Suprapubic skin (tissue), 4 donors: ENCODE data around the gene CENPO. TPM values are rescaled to one million over a fixed set of nuclear protein-coding genes. Genes with fewer than 3 reads are reported as not detected.

Source experiments
- DNase-seq, 2 donors: peaks; one replicate each; pipeline ENCODE4 v3.0.0-alpha.2; 2019; ENCODE audit warnings: low spot score in 2 of 2
- H3K27ac ChIP-seq: fragments of 200-600 bp; sonication (generic); one replicate; pipeline ENCODE4 v1.5.1; 2019
- H3K27me3 ChIP-seq: fragments of 200-600 bp; sonication (generic); one replicate; pipeline ENCODE4 v1.5.1; 2019
- H3K36me3 ChIP-seq: fragments of 200-600 bp; sonication (generic); one replicate; pipeline ENCODE4 v1.5.1; 2019
- H3K4me1 ChIP-seq: fragments of 200-600 bp; sonication (generic); one replicate; pipeline ENCODE4 v1.5.1; 2019
- H3K4me3 ChIP-seq: fragments of 200-600 bp; sonication (generic); one replicate; pipeline ENCODE4 v1.5.1; 2019; ENCODE audit warnings: mild to moderate bottlenecking
- H3K9me3 ChIP-seq: fragments of 200-600 bp; sonication (generic); one replicate; pipeline ENCODE4 v1.5.1; 2019
- EP300 ChIP-seq: sonication (generic); formaldehyde crosslinking; IDR thresholded peaks from one replicate; pipeline ENCODE4 v1.6.1; 2017; ENCODE audit warnings: antibody characterized with exemption
- POLR2A ChIP-seq, 2 donors: fragments of 450-650 bp; IDR thresholded peaks; one replicate each; pipeline ENCODE4 v1.6.1; 2017; ENCODE audit warnings: antibody characterized with exemption in 2 of 2, mild to moderate bottlenecking in 2 of 2, moderate library complexity in 2 of 2
- POLR2AphosphoS5 ChIP-seq, 3 donors: sonication (generic); formaldehyde crosslinking; IDR thresholded peaks; one replicate each; pipeline ENCODE4 v1.6.1; 2017; ENCODE audit warnings: antibody characterized with exemption in 3 of 3
- WGBS: methylation state at CpG from one replicate; pipeline ENCODE4 v1.1.5; 2018; 5-methylcytosine and 5-hydroxymethylcytosine counted together
- total RNA-seq, 4 donors: library from RNA; depleted of rRNA; stranded (reverse); fragments of >200 nt; gene quantifications; one replicate each; pipeline ENCODE4 v1.1.0, GENCODE V29; 2016
- TF ChIP-seq, protein P1 (sequence below), 2 donors: fragments of 200-600 bp in 1 of 2; fragments of 450-650 bp in 1 of 2; sonication (generic) in 1 of 2; IDR thresholded peaks; one replicate each; pipeline ENCODE4 v1.5.1; 2016 to 2019; ENCODE audit warnings: antibody characterized with exemption in 2 of 2, mild to moderate bottlenecking in 1 of 2, moderate library complexity in 1 of 2

The CENPO gene
- total RNA-seq, 4 donors from 2014 or later, result 3.5 to 12.2 (median 7.7) TPM

- TF ChIP-seq, protein P1, sequence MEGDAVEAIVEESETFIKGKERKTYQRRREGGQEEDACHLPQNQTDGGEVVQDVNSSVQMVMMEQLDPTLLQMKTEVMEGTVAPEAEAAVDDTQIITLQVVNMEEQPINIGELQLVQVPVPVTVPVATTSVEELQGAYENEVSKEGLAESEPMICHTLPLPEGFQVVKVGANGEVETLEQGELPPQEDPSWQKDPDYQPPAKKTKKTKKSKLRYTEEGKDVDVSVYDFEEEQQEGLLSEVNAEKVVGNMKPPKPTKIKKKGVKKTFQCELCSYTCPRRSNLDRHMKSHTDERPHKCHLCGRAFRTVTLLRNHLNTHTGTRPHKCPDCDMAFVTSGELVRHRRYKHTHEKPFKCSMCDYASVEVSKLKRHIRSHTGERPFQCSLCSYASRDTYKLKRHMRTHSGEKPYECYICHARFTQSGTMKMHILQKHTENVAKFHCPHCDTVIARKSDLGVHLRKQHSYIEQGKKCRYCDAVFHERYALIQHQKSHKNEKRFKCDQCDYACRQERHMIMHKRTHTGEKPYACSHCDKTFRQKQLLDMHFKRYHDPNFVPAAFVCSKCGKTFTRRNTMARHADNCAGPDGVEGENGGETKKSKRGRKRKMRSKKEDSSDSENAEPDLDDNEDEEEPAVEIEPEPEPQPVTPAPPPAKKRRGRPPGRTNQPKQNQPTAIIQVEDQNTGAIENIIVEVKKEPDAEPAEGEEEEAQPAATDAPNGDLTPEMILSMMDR (IDR thresholded peaks at IDR 0.05), result no peak
- TF ChIP-seq POLR2A (IDR thresholded peaks at IDR 0.05) (no peak), POLR2AphosphoS5 (IDR thresholded peaks at IDR 0.05) (no peak), EP300 (no peak)
- WGBS, result 77% methylated on average over 2 of the region's 2 CpGs
- H3K27me3 ChIP-seq, result no peaks in the 10 kb centered on the region
- H3K4me1 ChIP-seq, result peaks cover 12% of the 10 kb centered on the region
- H3K9me3 ChIP-seq, result no peaks in the 10 kb centered on the region
- H3K4me3 ChIP-seq, result no peak overlapping the region
- DNase-seq, result no peak
- H3K36me3 ChIP-seq, result peaks cover 3% of the 10 kb centered on the region
- H3K27ac ChIP-seq, result no peak overlapping the region
Observed at GRCh38 chr2:24787532-24787931, 5.7 kb upstream of the CENPO start.

DNA sequence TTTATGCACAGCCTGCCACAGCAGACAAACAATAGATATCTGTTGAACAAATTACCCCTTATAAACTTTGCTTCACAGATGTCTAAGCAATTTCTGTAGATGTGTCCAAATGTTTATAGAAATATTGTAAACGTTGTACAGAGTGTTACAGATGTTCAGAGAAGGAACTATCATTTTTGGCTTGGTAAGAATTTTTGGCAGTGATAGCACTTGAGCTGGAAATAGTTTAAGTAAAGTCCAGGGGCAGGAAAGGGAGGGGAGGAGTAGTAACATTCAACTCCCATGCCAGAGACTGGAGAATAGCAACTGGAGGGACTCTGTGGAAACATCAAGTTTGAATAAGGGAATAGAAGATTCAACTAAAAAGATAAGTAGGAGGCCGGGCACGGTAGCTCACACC lies 4.4 kb upstream of the CENPO start:
- TF ChIP-seq, protein P1 (IDR thresholded peaks at IDR 0.05), result no peak
- TF ChIP-seq EP300, result no peak
- TF ChIP-seq POLR2A (IDR thresholded peaks at IDR 0.05), result no peak
- TF ChIP-seq POLR2AphosphoS5 (IDR thresholded peaks at IDR 0.05), result no peak

DNA sequence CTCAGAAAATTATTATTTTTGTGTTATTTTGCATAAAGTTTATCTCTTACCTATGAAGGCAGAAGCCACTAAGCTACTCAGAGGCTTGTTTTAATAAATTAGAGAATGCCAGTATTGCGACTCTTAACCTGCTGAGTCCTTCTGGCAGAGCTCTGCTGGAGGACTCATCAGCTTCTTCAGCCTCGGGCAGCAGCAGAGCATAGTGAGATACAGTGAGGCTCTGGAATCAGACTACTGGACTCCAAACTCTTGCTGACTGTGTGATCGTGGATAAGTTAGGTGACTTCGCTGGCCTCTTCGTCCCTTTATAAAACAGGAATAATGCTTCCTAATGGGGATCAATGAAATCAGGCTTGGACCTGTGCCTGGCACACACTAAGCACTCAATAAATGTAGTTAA lies 1.8 kb upstream of the CENPO start:
- 85% methylated on average over 5 of the region's 5 CpGs for WGBS
- peaks cover 20% of the 10 kb centered on the region for H3K4me1 ChIP-seq
- H3K9me3 ChIP-seq, result no peaks in the 10 kb centered on the region
- H3K4me3 ChIP-seq, result no peak overlapping the region
- H3K27ac ChIP-seq, result no peak overlapping the region
- peaks cover 3% of the 10 kb centered on the region for H3K36me3 ChIP-seq
- TF ChIP-seq POLR2AphosphoS5 (IDR thresholded peaks at IDR 0.05) (no peak), EP300 (no peak), POLR2A (IDR thresholded peaks at IDR 0.05) (no peak)
- TF ChIP-seq, protein P1 (IDR thresholded peaks at IDR 0.05), result no peak
- H3K27me3 ChIP-seq, result no peaks in the 10 kb centered on the region
- no peak for DNase-seq

More for the DNA sequence above, 4.4 kb upstream of the CENPO start:
- peaks cover 17% of the 10 kb centered on the region for H3K4me1 ChIP-seq
- no peaks in the 10 kb centered on the region for H3K9me3 ChIP-seq
- no peak overlapping the region for H3K27ac ChIP-seq
- no peaks in the 10 kb centered on the region for H3K27me3 ChIP-seq
- no peak overlapping the region for H3K4me3 ChIP-seq
- 77% methylated on average over 3 of the region's 3 CpGs for WGBS
- peaks cover 3% of the 10 kb centered on the region for H3K36me3 ChIP-seq
- no peak for DNase-seq

GRCh38 chr2:24792542-24792873 lies 717 bp upstream of the CENPO start:
- Histone ChIP-seq H3K4me1 (peaks cover 20% of the 10 kb centered on the region), H3K27me3 (no peaks in the 10 kb centered on the region), H3K9me3 (no peaks in the 10 kb centered on the region), H3K27ac (peak overlapping the region; percentile 98), H3K36me3 (peaks cover 3% of the 10 kb centered on the region), H3K4me3 (peak overlapping the region; percentile 79)
- 2% methylated on average over 6 of the region's 6 CpGs for WGBS
- TF ChIP-seq POLR2A (IDR thresholded peaks at IDR 0.05) (no peak), EP300 (no peak), POLR2AphosphoS5 (IDR thresholded peaks at IDR 0.05) (no peak)
- TF ChIP-seq, protein P1 (IDR thresholded peaks at IDR 0.05), result no peak
- no peak for DNase-seq

GRCh38 chr2:24793761-24794435 lies 673 bp downstream of the CENPO start:
- H3K27me3 ChIP-seq, result no peaks in the 10 kb centered on the region
- peaks cover 20% of the 10 kb centered on the region for H3K4me1 ChIP-seq
- no peak overlapping the region for H3K27ac ChIP-seq
- DNase-seq, result no peak
- peak overlapping the region; percentile 79 for H3K4me3 ChIP-seq
- peaks cover 3% of the 10 kb centered on the region for H3K36me3 ChIP-seq
- TF ChIP-seq POLR2AphosphoS5 (IDR thresholded peaks at IDR 0.05) (no peak), EP300 (no peak), POLR2A (IDR thresholded peaks at IDR 0.05) (no peak)
- TF ChIP-seq, protein P1 (IDR thresholded peaks at IDR 0.05), result no peak
- 3% methylated on average over 13 of the region's 14 CpGs for WGBS
- no peaks in the 10 kb centered on the region for H3K9me3 ChIP-seq
